GM12878 (cell line): ENCODE measurements around the gene ZMYND11. TPM values are rescaled to one million over a fixed set of nuclear protein-coding genes. Genes with fewer than 3 reads are reported as not detected.
"Not testable (repeated sequence)": the region's sequence is repeated elsewhere in the genome, so short reads cannot be mapped to it uniquely, and the experiment has no call there.

Experiments used
- ATAC-seq: fragments of 200-7000 bp; cut with Tn5 transposase; 3 replicates; pipeline ENCODE4 v1.9.1; 2020; ENCODE audit warnings: mild to moderate bottlenecking, moderate library complexity
- BruUV-seq: library from RNA; stranded (reverse); fragments of 400-500 nt; replicated peaks from 2 replicates; lab custom pipeline; 2021; lab: Mats Ljungman, UMichigan
- CTCF ChIA-PET: fragments of 300-600 bp; sonication (Branson Sonifier 250); formaldehyde crosslinking; extraction: SDS; loops from one replicate; lab custom pipeline; 2021; ENCODE audit warnings: inconsistent platforms; lab: Yijun Ruan, JAX
- POLR2A ChIA-PET: fragments of 350-600 bp; formaldehyde crosslinking; extraction: SDS; loops from one replicate; lab custom pipeline; 2021; ENCODE audit warnings: inconsistent platforms; lab: Charles Lee
- RAD21 ChIA-PET: fragments of 300-600 bp; sonication (Branson Sonifier 250); formaldehyde crosslinking; loops from one replicate; lab custom pipeline; 2023; ENCODE audit warnings: antibody characterized with exemption; ENCODE audit not compliant: unreplicated experiment; lab: Charles Lee
- SMC1A ChIA-PET: fragments of 300-600 bp; sonication (Branson Sonifier 250); formaldehyde crosslinking; loops from one replicate; lab custom pipeline; 2023; ENCODE audit not compliant: unreplicated experiment, uncharacterized antibody; lab: Charles Lee
- DNase-seq: peaks from one replicate; pipeline ENCODE4 v3.0.0-alpha.2; 2011; ENCODE audit warnings: low read depth, low spot score
- FAIRE-seq: peaks from 3 replicates; lab custom pipeline; 2011; peaks lifted over from hg19 to GRCh38; lab: Jason Lieb, UNC
- H2AFZ ChIP-seq: 2 replicates; pipeline ENCODE4 v1.6.0; 2011; ENCODE audit warnings: low read depth, low read length, control low read depth; ENCODE audit not compliant: control insufficient read depth
- H3K27ac ChIP-seq: 2 replicates; pipeline ENCODE4 v1.5.1; 2011; ENCODE audit warnings: control low read depth; ENCODE audit not compliant: control insufficient read depth, insufficient read depth
- H3K27me3 ChIP-seq, 2 experiments: replicated peaks in 1 of 2; 2 replicates each; pipeline versions ENCODE4 v1.6.0 to v1.6.1; 2011; ENCODE audit warnings: low read length in 1 of 2; ENCODE audit not compliant: control insufficient read depth in 2 of 2, insufficient read depth in 2 of 2
- H3K36me3 ChIP-seq, 2 experiments: 2 replicates each; pipeline ENCODE4 v1.5.1; 2011; ENCODE audit warnings: low read length in 1 of 2; ENCODE audit not compliant: control insufficient read depth in 2 of 2, insufficient read depth in 2 of 2
- H3K4me1 ChIP-seq: 2 replicates; pipeline ENCODE4 v1.6.1; 2011; ENCODE audit warnings: mild to moderate bottlenecking, low read length, moderate library complexity, mixed read lengths; ENCODE audit not compliant: control insufficient read depth, insufficient read depth
- H3K4me2 ChIP-seq: 2 replicates; pipeline ENCODE4 v1.6.0; 2011; ENCODE audit warnings: control low read depth; ENCODE audit not compliant: control insufficient read depth, insufficient read depth
- H3K4me3 ChIP-seq: fragments of 200-600 bp; sonication (generic); 2 replicates; pipeline ENCODE4 v1.5.1; 2016
- H3K79me2 ChIP-seq: 2 replicates; pipeline ENCODE4 v1.6.0; 2011; ENCODE audit warnings: low read length; ENCODE audit not compliant: control insufficient read depth, insufficient read depth
- H3K9ac ChIP-seq: 2 replicates; pipeline ENCODE4 v1.8.0; 2011; ENCODE audit warnings: low read length, control low read depth, mixed read lengths; ENCODE audit not compliant: control insufficient read depth, insufficient read depth
- H3K9me3 ChIP-seq: replicated peaks from 3 replicates; pipeline ENCODE4 v1.5.1; 2011; ENCODE audit warnings: mild to moderate bottlenecking, low read length; ENCODE audit not compliant: control insufficient read depth, insufficient read depth
- H4K20me1 ChIP-seq: 2 replicates; pipeline ENCODE4 v1.6.0; 2011; ENCODE audit not compliant: control insufficient read depth, insufficient read depth
- WGBS: methylation state at CpG from one replicate; pipeline ENCODE4 v1.1.6; 2016; ENCODE audit warnings: low lambda C conversion rate; ENCODE audit not compliant: insufficient replicate concordance, insufficient coverage; ENCODE audit errors: missing lambda C conversion rate; 5-methylcytosine and 5-hydroxymethylcytosine counted together
- in situ Hi-C: fragments of 300-500 bp; cut with MboI; formaldehyde crosslinking; loops from 9 replicates; pipeline ENCODE4 v1.14.3; 2018; ENCODE audit warnings: mixed read lengths
- intact Hi-C: fragments of 100-400 bp; cut with micrococcal nuclease; formaldehyde crosslinking; loops from one replicate; pipeline ENCODE4 v1.14.2; 2022; ENCODE audit not compliant: unreplicated experiment
- polyA plus RNA-seq, 11 experiments: library from polyadenylated mRNA; depleted of rRNA in 4 of 11; unstranded in 6 of 11; stranded (reverse) in 5 of 11; fragments of >200 nt; fragmentation: Nextera tagmentation in 4 of 11; fragmentation: Illumina TruSeq in 1 of 11; extraction: Ambion mirVana in 4 of 11; extraction: Trizol in 1 of 11; gene quantifications; 1 replicate in 1 of 11; 2 replicates in 10 of 11; pipeline versions ENCODE4 v1.2.1 to v1.2.3, GENCODE V29; 2011 to 2016; ENCODE audit warnings: inconsistent platforms in 2 of 11, missing spikeins in 2 of 11, low read depth in 1 of 11
- total RNA-seq, 4 experiments: library from RNA; depleted of rRNA in 3 of 4; stranded (reverse); fragments of >200 nt in 3 of 4; fragmentation: Illumina TruSeq in 1 of 4; extraction: Trizol in 1 of 4; gene quantifications; 2 replicates each; pipeline versions ENCODE4 v1.2.1 to v1.2.3, GENCODE V29; 2013 to 2021

The ZMYND11 gene
- total and polyA plus RNA-seq, 10 of the 15 experiments (the other 5 are each of a cell fraction or from before 2014, with no cell fraction given): 3.3 to 24.4 (median 13.1) TPM

- H3K4me1 ChIP-seq, H2AFZ ChIP-seq, POLR2A ChIA-PET, H3K9me3 ChIP-seq, RAD21 ChIA-PET, H3K79me2 ChIP-seq, in situ Hi-C loops, H3K36me3 ChIP-seq, H3K4me3 ChIP-seq, H3K27me3 ChIP-seq, DNase-seq, H3K27ac ChIP-seq, BruUV-seq, H4K20me1 ChIP-seq, CTCF ChIA-PET, ATAC-seq, SMC1A ChIA-PET, intact Hi-C loops, FAIRE-seq, H3K4me2 ChIP-seq, H3K9ac ChIP-seq: not testable (repeated sequence)
- WGBS: 20% methylated on average over 6 of the region's 6 CpGs
Observed at GRCh38 chr10:265074-265440, 129.8 kb downstream of the ZMYND11 start.

- in situ Hi-C loops, H3K9me3 ChIP-seq, FAIRE-seq, H3K79me2 ChIP-seq, RAD21 ChIA-PET, H3K36me3 ChIP-seq, CTCF ChIA-PET, H3K27me3 ChIP-seq, DNase-seq, H4K20me1 ChIP-seq, H3K4me1 ChIP-seq, SMC1A ChIA-PET, ATAC-seq, BruUV-seq, H3K4me3 ChIP-seq, POLR2A ChIA-PET, intact Hi-C loops, H3K27ac ChIP-seq, H2AFZ ChIP-seq, H3K4me2 ChIP-seq, H3K9ac ChIP-seq: not testable (repeated sequence)
- WGBS: 69% methylated on average over 3 of the region's 5 CpGs
Observed at GRCh38 chr10:265816-266588, 130.7 kb downstream of the ZMYND11 start.
